Dedifferentiated amniotic fluid mesenchymal stem cell (primary cell): ENCODE results near the gene PTPRD.

Experiments
- DNase-seq: peaks from one replicate; pipeline ENCODE4 v3.0.0-alpha.2; 2016; ENCODE audit errors: extremely low spot score

PTPRD gene

GRCh38 chr9:8647824-8648223 lies 1965.0 kb downstream of the PTPRD start:
- DNase-seq = no peak

DNA sequence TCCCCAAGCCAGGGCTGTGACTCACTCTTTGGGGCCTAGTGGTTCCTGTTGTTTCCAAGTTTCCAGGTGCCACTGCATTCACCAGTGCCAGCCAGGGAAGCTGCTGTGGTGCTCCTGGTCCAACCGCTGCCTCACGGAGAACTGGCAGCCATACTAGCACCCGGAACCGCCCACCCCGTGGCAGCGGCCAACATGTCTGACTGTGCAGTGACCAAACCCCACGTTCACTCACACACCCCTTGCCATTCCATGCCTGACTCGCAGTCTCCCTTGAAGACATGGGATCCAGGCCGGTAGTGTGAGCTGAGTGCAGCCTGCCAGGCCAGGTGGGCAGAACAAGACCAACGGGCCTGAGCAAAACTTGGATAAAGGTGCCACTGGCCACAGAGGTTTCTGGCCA lies 1968.2 kb downstream of the PTPRD start:
- DNase-seq = no peak

DNA sequence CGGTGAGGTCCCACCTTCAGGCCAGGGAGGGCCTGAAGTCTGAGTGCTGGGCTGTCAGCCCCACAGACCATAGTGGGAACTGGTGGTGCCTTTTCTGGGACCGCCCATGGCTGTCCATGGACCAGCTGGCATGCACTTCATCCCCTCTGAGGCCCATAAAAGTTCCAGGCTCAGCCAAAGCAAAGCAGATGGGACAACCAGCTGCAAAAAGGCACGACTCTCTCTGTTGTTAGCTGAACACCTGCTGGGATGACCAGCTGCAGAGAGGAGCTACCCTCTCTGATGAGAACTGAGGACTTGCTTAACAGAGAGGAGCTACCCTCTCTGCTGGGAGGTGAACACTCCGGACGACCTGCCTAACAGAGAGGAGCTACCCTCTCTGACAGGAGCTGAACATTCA lies 1968.9 kb downstream of the PTPRD start:
- no peak for DNase-seq

- DNase-seq = no peak
Observed at GRCh38 chr9:8643464-8643863, 1969.3 kb downstream of the PTPRD start.

DNA sequence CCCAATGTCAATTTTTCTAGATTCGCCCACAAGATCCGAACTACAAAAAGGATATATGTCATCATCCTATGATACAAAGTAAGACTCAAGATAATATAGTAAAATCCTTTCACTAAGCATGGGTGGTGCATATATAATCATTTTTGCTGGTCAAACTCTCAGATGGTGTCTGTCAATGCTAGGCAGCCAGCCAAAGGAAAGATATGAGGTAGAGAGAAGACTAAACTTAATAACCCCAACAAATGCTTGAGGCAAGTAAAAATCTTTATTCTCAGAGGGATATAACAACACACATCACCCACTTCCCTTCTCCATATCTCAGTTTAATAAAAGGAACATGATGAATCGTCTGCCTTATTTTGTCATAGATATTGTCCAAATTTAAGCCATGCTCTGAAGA lies 1972.0 kb downstream of the PTPRD start:
- no peak for DNase-seq

GRCh38 chr9:8637626-8638025 lies 1975.2 kb downstream of the PTPRD start:
- no peak for DNase-seq

- DNase-seq = no peak
Observed at GRCh38 chr9:8633784-8634183, 1979.0 kb downstream of the PTPRD start.

GRCh38 chr9:8632493-8632892 lies 1980.3 kb downstream of the PTPRD start:
- no peak for DNase-seq

DNA sequence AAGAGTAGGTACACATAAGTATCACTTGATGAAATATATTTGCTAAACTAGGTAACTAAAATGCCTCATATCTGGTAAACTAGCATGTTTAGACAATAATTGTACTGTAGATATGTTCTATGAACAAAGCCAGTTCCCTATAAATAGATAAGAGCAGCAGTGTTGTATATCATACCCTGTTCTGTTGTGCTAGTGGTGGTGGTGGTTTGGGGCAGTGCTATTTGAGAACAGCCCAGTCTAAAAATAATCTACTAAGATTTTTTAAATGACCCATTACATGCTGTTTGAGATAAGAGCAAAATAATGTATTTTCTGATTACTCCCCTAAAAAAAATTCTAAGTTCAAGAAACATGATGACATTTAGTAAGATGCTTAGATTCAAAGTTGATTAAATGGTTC lies 1984.0 kb downstream of the PTPRD start:
- no peak for DNase-seq

DNA sequence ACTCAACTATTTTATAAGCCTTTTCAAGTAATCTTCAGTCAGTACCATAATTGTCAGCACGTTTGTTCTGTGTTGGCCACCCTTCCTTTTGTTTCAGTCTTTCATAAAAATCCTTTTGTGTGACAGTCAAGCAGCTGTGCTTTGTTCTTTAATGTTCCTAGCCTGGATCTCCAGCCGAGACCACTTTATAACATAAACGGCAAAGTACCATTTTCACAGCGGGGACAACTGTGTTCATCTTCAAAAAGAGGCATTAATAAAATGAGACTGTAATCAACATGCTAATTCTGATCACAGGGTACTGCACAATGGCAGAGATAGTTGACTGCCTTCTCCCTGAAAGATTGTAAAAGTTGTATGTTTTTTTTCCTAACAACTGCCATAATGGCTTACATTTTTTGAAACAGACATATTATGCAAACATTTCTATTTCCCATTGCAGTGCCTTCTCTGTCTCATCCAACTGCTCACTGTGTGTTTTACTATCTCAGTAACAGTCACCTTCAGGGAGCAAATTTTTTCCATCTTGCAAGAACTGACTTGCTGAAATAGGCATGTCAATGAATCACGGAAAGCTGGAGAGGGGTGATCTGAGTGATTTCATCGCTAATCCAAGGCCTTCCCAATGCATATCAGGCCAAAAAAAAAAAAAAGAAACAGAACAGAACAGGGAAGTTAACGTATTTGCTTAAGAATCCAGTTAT lies 1984.7 kb downstream of the PTPRD start:
- DNase-seq = no peak

- no peak for DNase-seq
Observed at GRCh38 chr9:8622871-8623270, 1989.9 kb downstream of the PTPRD start.

- DNase-seq = no peak
Observed at GRCh38 chr9:8622222-8622802, 1990.5 kb downstream of the PTPRD start.

- no peak for DNase-seq
Observed at GRCh38 chr9:8621416-8621815, 1991.4 kb downstream of the PTPRD start.

DNA sequence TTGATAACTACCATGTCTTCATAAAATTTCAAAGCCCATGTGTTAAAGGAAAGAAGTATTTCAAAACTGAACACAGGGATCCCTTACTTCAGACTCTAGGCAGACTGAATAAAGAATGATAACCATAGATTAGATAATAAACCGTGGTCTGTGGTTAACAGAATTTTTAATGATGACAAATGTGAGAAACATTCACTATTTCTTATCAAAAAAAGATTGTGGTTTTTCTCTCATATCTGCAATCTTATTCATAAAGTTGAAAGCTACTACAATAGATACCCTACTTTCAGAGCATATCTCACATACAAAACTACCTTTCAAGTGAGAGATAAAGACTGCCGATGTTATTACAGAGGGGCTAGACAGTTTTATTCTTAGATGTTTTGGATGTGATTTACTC lies 1996.4 kb downstream of the PTPRD start:
- no peak for DNase-seq

DNA sequence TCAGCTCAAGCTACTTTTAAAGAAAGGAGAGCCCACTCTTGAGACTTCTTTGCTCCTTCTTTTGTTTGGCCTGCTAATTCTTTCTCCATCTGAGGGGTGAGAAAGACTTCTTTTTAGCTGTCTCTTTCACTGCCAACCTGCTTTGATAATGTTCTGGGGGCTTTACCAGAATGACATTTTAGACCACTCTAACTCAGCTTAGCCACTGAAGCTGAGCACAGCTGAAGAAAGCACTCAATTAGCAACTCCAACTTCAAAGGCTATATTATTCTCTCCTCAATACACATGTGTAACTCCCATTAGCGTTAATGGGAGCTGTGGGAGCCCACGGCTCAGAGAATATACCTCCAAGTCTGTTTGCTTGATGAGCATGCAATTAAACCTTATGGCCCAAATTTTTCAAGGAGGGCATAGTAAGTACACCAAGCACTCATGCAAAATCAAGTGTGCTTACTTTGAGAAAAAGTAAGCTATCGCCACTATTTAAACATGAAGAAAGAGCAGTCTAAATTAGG lies 1997.8 kb downstream of the PTPRD start:
- DNase-seq = no peak

- no peak for DNase-seq
Observed at GRCh38 chr9:8613346-8613825, 1999.4 kb downstream of the PTPRD start.

GRCh38 chr9:8611153-8611552 lies 2001.6 kb downstream of the PTPRD start:
- DNase-seq = no peak

DNA sequence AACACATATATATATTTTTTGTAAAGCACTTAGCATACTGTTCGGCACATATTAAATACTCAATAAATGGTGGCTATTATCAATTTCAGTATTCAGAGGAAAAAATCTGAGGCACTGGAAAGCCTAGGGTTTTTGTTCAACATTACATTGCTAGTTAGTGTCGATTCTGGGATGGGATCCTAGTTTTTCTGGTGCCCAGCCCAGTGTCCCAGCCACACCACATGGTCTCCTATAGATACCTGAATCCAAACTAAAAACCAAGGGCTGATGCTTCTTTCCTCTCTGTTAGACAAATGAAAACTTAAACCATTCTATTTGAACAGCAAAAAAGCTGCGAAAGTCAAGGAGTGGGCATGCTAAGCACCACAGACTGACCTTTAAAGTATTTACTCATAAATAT lies 2002.5 kb downstream of the PTPRD start:
- DNase-seq = no peak

GRCh38 chr9:8605096-8605495 lies 2007.7 kb downstream of the PTPRD start:
- no peak for DNase-seq

DNA sequence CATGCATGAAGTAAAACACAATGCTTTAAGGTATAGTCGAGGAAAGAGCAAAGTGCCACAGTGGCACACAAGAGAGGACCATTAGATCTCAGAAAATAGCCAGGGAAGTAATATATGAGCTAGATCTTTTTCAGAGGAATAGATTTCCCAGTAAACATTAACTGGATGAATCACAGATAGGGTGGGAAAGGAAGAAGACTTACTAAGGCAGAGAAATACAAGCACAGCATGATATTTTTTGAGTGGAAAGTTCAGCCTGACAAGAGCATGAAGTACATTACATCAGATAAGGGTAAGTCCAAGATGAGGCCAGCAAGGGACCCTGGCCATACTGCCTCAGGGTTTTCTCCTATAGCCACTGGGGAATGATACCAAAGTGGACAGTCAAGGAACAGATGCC lies 2008.6 kb downstream of the PTPRD start:
- DNase-seq = no peak

GRCh38 chr9:8600914-8601680 lies 2011.7 kb downstream of the PTPRD start:
- no peak for DNase-seq

DNA sequence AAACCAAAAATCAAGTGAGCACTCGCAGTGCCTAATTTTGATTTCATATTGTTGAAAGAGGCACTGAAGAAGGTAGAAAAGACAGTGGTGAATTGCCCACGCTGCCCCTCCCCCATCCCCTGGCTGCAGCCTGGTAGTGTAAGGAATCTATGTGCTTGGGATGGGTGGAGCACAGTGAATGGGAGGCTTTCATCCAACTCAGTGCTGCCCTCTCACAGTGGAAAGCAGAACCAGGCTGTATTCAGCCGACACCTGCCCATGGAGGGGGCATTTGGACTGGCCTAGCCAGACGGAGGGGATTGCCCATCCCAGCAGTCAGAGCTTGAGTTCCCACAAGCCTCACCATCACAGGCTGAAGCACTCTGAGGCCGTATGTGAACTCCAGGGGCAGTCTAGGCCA lies 2012.9 kb downstream of the PTPRD start:
- DNase-seq = no peak

DNA sequence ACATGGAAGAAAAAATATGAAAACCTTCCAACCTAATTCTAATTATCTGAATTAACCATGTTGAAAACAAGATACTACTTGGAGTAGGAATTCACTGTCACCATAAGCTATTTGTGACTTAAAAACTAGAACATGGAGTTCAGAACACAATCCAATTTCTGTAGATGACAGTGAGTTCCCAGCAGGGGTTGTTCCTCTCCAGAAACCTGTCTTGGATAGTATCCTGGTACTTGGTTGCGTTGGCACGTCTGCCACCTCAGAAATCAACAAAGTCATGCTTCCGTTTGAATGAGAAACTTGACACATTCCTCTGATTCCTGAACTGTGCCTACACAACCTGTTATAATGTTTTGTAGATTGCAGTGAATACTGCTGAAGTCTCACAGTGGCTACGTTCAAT lies 2023.3 kb downstream of the PTPRD start:
- no peak for DNase-seq
